HFF-Myc (cell line): ENCODE data around the gene ATP5ME.
"Not testable (repeated sequence)": the region's sequence is repeated elsewhere in the genome, so short reads cannot be mapped to it uniquely, and the experiment has no call there.

ENCODE experiments used
- DNase-seq: peaks from one replicate; pipeline ENCODE4 v3.0.0-alpha.2; 2011; ENCODE audit warnings: low read depth; ENCODE audit errors: extremely low read depth
- H3K4me3 ChIP-seq: replicated peaks from 2 replicates; pipeline ENCODE4 v1.5.1; 2011; ENCODE audit warnings: low read depth, mild to moderate bottlenecking, control low read depth, low read length
- CTCF ChIP-seq: IDR thresholded peaks from 2 replicates; pipeline ENCODE4 v1.5.1; 2012; ENCODE audit warnings: mild to moderate bottlenecking, low read depth, low read length, control low read depth; ENCODE audit errors: missing control alignments

ATP5ME gene

GRCh38 chr4:647481-647880 is 26.6 kb downstream of the ATP5ME start:
- no peak overlapping the region for H3K4me3 ChIP-seq
- no peak for TF ChIP-seq CTCF
- no peak for DNase-seq

- no peak overlapping the region for H3K4me3 ChIP-seq
- no peak for DNase-seq
- no peak for TF ChIP-seq CTCF
These were observed 27.6 kb downstream of the ATP5ME start for GRCh38 chr4:646460-646859.

GRCh38 chr4:642366-642765 is 31.7 kb downstream of the ATP5ME start:
- not testable (repeated sequence) for H3K4me3 ChIP-seq, DNase-seq

GRCh38 chr4:637536-638280 is 36.4 kb downstream of the ATP5ME start:
- no peak overlapping the region for H3K4me3 ChIP-seq
- DNase-seq, result no peak

GRCh38 chr4:636628-637159 is 37.4 kb downstream of the ATP5ME start:
- DNase-seq, result no peak
- H3K4me3 ChIP-seq, result no peak overlapping the region
- no peak for TF ChIP-seq CTCF

More at GRCh38 chr4:637536-638280, 36.4 kb downstream of the ATP5ME start:
- no peak for TF ChIP-seq CTCF

GRCh38 chr4:635851-636627 is 38.0 kb downstream of the ATP5ME start:
- DNase-seq, result no peak
- TF ChIP-seq CTCF, result no peak
- no peak overlapping the region for H3K4me3 ChIP-seq

GRCh38 chr4:635066-635835 is 38.8 kb downstream of the ATP5ME start:
- not testable (repeated sequence) for DNase-seq, H3K4me3 ChIP-seq
